GM18907 (cell line): ENCODE measurements around the gene TLN1.

Experiments used
- ATAC-seq: cut with Tn5 transposase; IDR thresholded peaks from one replicate; pipeline ENCODE4 v1.9.1; 2021; ENCODE audit warnings: mild to moderate bottlenecking, moderate library complexity; ENCODE audit not compliant: unreplicated experiment

TLN1 gene

GRCh38 chr9:35711501-35712428, 20.2 kb downstream of the TLN1 start:
- ATAC-seq: no peak

GRCh38 chr9:35710818-35711500, 21.0 kb downstream of the TLN1 start:
- no peak for ATAC-seq

DNA sequence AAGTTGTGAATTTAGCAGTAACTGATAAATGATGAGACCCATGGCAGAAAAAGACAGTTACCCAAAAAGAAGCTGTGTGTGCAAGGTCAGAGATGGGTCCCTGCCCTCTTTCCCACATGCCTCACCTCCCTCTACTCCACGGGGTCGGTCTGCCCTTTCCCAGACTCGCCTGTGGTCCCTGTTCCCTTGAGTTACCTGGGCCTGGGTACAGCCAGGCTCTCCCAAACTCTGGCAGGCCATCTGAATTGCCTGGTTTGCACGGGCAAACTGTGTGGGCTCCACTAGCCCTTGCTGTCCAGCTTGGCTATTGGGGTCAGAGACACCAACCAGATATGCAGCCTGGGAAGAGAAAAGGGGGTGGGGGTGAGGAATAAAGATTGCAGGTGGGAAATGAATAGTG, 23.8 kb downstream of the TLN1 start:
- no peak for ATAC-seq

- ATAC-seq: no peak
These were observed 25.0 kb downstream of the TLN1 start for GRCh38 chr9:35706951-35707350.

DNA sequence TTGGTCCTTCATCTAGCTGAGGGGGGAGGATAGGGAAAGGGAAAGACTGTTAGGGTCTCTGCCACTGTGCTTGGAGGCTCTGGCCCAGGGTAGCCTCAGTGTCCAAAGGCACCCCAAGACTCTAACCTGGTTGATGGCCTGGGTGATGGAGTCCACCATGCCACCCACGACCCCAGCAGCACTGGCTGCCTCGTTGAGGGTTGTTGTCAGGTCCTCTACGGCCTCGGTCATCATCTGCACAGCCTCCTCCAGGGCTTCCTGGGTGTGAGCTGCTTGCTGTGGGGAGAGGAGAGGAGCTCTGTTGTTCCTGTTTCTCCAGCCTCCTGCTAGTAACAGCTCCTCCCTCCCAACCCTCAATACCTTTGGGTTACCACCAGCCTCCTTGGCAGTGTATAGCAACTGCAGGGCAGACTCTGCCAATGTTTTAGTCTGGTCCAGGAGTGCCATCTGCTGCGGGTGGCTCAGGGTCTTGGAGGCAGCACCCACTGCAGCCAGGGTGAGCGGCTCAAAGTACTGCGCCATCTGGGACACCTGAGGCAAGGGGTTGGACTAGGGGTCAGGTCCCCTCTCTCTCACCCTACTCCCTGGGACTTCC, 26.1 kb downstream of the TLN1 start:
- no peak for ATAC-seq

- no peak for ATAC-seq
These were observed 26.6 kb downstream of the TLN1 start for GRCh38 chr9:35705372-35705771.

DNA sequence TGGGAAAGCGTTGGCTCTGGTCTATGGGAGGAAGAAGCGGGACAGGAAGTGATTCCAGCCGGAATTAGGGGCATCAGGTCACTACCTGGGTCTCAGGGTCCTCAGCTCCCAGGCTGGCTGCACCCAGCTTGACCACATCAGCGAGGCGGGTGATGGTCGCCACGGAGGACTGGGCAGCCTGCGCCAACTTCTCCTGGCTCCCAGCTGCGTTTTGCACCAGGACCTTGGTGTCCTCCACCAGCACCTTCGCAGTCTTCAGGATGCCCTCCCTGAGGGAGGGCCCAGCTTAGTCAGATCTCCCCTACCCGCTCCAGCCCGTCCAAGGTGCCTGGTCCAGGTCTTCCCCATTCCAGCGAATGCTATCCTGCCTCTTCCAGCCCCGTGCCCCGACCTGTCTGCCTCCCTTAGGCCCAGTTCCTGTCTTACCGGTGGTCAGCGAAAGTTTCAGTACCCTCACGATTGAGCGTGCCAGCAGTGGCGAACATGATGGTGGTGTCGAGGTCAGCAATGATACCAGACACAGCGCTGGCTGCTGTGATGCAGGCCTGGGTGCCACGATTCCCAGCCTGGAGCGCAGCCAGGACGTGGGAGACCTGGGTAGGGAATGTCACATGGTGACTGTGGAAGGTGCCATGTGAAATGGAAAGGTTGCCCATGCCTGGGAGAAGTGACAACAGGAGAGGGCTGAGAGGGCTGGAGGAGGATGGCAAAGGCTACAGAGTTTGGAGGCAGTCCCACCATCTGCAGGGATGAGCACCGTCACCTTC, 27.9 kb downstream of the TLN1 start:
- ATAC-seq: no peak

- no peak for ATAC-seq
These were observed 29.3 kb downstream of the TLN1 start for GRCh38 chr9:35702696-35703095.

- no peak for ATAC-seq
These were observed 31.1 kb downstream of the TLN1 start for GRCh38 chr9:35700942-35701341.

GRCh38 chr9:35700031-35700430, 32.0 kb downstream of the TLN1 start:
- no peak for ATAC-seq

- no peak for ATAC-seq
These were observed 33.8 kb downstream of the TLN1 start for GRCh38 chr9:35698231-35698630.

DNA sequence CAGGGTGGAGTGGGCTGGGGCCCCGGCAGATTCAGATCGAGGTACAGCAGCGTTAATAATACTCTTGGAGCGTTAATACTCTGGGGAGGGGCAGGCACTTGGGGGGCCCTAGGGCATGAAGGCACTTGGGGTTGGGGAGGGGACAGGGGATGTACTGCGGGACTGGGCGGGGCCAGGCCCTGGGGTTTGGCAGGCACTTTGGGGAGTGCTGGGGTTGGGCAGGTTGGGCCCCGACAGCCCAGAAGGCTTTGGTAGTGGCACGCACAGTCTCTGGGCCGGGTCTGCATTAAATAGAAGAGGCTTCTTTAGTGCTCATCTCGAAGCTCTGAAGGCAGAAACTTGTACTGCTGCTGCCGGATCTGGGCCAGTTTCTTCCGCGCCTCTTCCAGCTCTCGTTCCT, 34.5 kb downstream of the TLN1 start:
- no peak for ATAC-seq

DNA sequence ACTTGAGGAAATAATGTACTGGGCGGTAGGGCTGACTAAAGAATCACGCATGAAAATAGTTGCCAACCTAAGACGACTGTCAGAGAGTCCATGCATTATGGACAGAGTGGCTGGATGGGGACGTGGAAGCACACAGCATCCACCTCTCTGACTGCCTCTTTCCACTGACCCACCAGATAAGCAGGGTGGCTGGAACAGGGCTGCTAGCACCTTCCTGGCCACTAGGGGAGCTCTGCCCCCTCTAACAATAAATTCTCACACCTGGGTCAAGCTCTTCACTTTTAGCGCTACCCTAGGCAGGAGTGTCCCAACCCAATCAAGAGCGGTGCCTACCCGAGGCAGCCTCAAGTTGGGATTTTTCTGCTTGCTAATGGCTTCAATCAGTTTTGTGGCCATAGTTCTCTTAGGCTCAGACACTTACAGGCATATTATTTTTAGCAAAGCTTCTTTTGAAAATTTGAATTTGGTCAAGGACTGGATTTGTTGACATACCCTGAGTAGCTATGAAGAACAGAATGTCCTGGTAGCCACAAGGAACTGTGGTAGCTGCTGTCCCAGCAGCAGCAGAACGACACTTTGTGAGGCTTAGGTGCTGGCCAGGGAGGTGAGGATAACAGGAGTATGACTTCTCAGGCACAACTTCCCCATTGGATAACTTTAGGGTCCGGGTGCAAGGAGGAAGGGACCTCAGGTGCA, 35.3 kb downstream of the TLN1 start:
- peak; percentile 74 for ATAC-seq

DNA sequence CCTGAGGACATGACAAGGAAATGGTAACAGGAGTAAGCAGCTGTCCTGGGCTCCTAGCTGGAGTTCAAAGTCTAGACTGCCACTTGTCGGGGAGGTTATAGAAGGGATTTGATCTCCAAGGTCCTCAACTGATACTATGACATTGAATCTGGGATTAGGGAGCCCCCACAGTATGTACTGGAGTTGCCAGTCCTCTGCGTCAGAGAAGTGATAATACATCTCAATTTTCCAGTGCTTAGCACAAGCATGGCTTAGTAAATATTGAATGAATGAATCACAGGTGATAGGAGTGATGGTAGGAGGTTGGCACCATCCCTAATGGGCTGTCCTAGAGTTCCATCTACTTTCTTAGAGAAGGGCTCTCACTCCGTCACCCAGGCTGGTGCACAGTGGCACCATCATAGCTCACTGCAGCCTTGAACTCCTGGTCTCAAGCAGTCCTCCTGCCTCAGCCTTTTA, 36.0 kb downstream of the TLN1 start:
- no peak for ATAC-seq

DNA sequence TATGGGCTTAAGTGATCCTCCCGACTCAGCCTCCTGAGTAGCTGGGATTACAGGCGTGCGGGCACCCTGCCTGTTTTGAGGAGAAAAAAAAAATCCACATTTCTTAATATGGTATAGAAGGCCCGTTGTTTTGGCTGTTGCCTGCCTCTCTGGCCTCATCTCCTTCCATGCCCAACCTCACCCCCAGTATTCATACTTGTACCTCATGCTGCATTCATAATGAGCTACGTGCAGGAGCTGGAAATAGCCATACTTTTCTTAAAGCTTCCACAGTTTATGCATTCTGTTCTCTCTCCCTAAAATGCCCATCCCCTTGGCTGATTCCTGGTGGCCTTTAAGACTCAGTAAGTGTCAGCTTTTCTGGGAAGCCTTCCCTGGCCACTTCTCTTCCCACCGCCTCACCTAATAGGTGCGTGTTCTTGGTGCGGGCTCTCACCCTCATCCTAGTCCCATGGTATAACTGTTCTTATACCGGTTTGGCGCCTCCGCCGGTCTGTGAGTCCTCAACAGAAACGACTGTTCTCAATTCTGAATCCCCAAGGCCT, 40.2 kb downstream of the TLN1 start:
- no peak for ATAC-seq

GRCh38 chr9:35691334-35691650, 40.7 kb downstream of the TLN1 start:
- no peak for ATAC-seq

- ATAC-seq: no peak
These were observed 41.2 kb downstream of the TLN1 start for GRCh38 chr9:35690614-35691333.

GRCh38 chr9:35690294-35690613, 41.7 kb downstream of the TLN1 start:
- ATAC-seq: no peak

- no peak for ATAC-seq
These were observed 42.3 kb downstream of the TLN1 start, which contains the start of gene TPM2 for GRCh38 chr9:35689542-35690293. Gene TPM2, minus strand, starts transcription at chr9:35689925. Its CDS starts 108 bp downstream, at chr9:35689817.
